Inflammatory macrophage treated with lipopolysaccharide for 1 hour (primary cell): ENCODE measurements around the gene PRPH.

Source experiments
- DNase-seq, 2 donors: peaks; one replicate each; pipeline ENCODE4 v3.0.0-alpha.2; 2020 to 2022

The PRPH gene

DNA sequence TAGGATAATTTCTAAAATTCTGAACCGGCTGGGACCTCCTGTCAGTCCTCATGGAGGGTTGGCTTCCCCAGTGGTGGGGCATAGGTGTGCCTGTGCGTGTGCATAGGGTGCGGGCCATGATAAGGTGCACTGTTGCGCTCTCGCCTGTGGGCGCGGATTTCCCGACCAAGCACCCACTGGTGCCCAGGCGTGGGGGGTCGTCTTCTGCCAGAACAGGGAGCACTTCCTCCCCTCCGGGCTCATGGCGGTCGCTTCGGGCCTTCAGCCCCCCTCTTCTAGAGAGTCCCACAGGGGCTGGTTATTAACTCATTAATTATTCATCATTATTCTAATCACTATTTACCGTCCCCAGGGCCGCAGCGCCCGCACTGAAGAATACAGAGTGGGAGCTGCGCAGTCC lies 39.3 kb downstream of the PRPH start:
- DNase-seq = no peak

DNA sequence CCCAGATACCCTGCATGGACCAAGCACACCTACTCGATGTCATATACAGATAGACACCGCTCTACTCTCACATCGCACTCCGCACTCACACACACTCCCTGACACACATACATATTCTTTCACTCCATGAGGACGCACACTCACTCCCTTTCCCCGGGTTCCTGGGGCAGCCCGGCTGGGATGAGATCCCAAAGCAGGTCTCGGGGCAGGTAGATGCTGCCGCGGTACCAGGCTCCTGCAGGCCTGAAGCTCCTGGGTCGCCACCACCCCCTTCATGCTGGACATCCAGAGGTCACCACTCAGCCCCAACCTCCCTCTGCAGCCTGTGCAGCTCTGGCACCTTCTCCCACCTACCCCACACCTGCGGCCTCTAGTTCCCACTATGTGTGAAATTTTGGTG lies 39.7 kb downstream of the PRPH start:
- no peak for DNase-seq

DNA sequence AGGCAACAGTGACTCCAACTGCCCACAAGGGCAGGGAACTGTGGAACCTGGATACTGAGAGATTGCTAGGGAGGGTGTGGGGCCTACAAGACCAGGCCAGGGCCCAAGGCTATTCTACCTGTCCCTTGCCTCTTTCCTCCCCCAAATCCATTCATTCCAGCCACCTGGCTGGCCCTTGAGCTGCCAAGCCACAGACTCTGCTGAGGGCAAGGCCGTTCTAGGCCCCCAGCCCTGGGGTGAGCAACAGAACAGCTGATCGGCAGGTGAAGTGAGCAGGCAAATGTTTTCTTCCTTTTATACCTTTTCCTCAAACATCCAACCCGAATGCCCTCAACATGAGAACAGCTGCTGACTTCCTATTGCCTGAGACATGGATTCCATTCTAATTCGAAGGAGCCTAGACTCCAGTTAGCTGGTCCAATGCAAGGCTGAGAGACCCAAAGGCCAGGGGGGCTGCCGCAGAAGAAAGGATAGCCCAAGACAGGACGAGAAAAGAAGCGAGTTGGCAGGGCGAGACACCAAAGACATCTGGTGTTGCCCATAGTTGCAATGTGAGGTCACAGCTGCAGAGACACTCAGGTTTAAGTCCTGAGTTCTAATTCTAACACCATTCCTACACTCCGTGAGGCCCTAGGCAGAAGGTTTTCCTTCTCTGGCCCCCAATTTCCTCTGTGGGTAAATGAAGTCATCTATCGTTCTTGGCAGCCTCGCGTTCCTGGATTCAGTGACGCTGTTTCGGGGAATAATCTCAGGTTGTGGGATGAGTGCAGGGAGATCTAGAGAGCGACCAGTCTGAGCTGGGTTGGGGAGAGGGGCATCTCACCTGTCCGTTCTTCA lies 40.4 kb downstream of the PRPH start:
- no peak for DNase-seq

DNA sequence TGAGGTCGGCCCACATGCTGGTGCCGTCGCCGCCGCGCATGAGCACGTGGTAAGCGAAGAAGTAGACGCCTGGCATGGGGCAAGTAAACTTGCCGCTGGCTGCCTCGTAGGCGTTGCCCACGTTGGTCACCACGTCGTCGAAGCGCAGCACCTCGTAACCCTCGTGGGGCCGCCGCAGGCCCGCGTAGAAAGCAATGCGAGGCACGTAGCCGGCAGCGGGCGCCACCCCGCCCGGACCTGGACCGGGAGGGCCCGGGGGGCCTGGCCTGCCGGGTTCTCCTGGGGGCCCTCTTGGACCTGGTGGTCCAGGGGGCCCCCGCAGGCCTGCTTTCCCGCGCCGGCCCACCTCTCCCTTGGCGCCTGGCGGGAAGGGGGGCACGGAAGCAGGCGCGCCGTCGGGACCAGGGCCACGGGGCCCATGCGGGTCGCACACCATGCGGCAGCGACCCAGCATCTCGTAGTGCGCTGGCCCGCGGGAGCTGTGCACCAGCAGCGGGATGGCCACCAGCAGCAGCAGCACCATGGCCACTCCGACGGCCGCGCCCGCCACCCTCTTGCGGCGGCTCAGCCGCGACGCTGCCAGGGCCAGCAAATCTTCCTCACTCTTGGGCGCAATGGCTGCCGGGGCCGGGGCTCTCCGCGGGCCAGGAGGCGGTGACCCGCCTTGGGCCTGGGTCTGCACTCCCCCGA lies 41.2 kb downstream of the PRPH start:
- DNase-seq = no peak

DNA sequence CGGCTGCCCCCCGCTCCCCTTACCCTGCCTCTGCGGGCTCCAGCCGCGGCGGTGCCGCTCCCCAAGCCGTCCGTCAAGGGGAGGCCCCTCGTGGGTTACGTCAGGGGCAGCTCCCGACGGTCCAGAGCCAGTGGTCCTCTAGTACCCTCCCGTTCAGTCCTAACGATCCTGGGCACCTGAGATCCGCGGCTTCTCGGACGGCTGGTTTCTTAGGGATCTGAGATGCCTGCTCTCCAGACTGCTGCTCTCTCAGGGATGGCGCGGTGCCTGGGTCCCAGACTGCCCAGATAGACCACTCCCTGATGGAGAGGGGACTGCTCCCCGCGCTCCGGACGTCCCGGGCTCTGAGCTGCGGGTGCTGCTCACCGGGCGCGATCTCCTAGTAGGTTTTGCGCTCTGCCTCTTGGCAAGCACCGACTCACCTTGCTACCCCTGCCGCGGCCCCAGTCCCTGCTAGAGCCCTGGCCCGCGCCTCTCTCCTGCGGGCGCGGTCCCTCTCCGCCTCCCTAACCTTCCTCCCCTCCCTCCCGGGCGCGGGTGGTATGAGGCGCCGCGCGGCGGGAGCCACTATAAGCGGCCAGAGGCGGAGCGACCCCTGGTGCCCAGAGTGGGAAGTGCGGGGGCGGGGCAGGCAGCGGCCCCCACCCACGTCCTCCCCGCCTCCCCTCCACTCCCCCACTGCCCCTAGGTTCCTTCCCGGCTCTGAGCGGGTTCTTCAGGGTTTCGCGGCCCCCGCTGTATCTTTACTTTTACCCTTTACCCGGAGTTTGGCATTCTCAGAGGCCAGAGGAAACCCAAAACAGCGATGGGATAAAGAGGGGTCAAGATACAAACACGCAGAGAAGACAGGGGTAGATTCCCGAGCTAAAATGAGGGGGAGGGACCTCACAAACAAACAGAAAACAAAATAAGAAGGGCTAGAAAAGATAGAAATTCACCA lies 42.0 kb downstream of the PRPH start, which contains the start of gene C1QL4:
C1QL4 (minus strand) TSS at position 544 of the 940 bp plus-strand sequence. CDS start 711 bp downstream, outside the sequence.
- DNase-seq = peak; percentile 44 to 83

DNA sequence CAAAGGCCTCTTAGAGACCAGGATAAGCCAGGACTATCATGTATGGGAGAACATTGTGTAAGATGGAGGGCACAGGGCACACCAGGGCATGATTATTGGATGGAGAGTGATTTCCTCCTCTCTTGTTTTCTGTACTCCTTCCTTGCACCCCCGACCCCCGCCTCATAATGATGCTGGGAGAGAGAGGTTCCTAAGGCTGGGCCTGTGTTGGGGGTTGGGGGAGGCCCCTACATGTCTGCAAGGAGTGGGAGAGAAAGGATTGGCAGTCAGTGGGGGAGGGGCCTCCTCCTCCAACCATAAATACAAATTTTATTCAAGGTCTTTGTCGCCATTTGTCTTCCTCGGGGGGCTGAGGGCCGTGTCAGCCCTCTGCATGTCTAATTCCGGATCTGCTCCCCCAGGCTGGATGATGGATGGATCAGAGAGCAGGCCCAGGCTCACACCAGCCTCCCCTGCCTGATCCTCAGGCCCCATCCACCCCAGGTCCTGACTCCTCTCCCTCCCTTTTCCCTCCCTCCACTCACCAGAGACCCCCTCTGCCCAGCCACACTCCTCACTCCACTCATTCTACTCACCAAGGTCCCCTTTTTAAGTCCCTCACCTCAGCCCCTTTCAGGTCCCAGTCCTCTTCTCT lies 44.0 kb downstream of the PRPH start:
- no peak for DNase-seq

DNA sequence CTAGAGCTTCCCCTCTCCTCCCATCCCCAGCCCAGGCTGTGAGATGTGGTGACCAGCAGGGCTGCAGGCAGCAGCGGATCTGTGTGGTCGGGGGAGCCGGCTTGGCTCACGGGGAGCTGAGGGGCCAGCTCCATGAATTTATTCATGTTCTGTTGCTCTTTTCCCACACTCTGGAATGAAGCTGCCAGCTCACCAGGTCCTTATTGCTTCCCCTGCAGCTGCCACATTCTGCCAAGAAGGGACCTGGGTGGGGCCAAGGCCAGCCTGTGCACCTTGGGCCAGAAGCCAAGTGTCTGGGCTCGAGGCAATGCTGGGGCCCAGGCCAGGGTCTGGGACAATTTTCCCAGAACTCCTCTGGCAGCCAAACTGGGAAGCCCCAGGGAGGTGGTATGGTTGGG lies 44.5 kb downstream of the PRPH start:
- DNase-seq = no peak

DNA sequence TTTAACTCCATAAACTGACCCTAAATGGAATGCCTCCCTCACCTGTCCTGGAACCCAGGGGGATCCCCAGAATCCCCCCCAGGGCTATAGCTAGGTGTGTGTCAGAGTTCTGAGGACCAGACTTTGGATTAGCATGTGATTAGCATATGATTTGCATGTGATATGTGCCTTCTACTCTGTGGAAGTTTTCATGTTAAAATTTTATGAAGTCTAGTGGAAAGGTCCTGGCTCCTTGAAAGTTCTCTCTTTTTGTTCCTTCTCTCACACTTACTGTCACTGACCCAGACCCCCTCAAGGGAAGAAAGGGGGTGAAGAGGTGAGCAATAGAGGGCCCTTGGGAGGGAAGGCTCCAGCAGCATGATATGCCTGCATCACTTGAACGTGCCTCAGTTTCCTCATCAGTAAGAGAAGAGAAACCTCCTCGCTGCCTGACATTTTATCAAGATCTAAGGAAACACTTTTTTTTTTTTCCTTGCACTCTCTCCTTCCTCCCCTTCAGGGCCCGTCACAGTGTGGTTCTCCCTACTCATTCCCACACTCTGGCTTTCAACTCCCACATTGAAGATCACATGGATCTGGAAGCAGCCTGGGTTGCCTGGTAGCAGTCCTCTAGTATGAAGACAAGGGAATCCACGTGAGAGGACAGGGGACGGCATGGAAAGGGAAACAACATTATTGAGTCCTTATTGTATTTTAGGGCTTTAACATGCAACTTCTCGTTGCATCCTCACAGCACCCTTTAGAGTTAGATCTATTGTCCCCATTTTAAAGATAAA lies 45.3 kb downstream of the PRPH start:
- DNase-seq = no peak

DNA sequence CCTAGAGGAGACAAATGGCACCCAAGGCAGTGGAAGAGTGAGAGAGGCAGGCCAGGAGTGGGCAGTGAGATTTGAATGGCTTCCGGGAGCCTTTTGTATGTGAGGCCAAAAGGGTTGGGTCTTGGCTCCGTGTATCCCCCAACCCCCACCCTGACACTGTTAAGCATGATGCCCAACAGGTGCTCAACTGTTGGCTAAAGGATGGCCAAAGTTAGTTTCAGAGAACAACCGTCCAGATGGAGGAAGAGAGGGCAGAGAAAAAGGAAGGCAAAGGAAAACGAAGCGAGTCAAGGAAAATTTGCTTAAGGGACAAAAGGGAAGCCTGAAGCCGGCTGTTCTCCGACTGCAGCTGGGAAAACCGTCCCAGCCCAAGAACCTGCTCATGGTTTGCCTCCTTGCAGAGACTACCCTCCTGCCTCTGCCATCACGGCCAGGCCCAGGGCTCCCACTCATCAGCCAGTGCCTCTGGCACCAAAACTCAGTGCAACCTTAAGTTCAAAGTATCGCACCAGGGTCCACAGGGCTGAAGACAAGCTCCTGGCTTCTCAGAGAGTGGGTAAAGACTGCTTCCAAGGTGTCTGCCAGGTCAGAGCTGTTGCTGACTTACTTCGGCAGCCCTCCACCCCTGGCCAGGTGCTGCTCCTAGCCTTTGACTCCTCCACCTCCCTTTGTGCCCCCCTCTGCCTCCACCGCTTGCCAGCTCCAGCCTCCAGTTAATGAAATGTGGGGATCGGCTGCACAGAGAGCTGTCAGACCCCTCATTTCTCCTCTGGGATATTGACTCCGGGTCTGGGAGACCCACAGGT lies 46.2 kb downstream of the PRPH start:
- DNase-seq = no peak

DNA sequence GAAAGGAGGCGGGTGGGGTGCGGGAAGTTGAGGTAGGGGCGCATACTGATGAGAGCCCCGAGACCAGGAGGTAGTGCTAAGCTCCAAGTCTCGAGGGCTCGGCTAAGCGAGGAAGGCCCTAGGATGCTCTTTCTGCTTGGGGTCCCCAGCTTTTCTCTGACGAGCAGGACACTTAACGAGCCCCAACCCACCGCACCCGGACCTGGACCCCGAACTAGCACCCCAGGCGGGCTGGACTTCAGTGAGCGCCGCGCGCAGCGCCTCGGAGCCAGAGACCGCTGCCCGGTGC lies 46.8 kb downstream of the PRPH start:
- DNase-seq = no peak

DNA sequence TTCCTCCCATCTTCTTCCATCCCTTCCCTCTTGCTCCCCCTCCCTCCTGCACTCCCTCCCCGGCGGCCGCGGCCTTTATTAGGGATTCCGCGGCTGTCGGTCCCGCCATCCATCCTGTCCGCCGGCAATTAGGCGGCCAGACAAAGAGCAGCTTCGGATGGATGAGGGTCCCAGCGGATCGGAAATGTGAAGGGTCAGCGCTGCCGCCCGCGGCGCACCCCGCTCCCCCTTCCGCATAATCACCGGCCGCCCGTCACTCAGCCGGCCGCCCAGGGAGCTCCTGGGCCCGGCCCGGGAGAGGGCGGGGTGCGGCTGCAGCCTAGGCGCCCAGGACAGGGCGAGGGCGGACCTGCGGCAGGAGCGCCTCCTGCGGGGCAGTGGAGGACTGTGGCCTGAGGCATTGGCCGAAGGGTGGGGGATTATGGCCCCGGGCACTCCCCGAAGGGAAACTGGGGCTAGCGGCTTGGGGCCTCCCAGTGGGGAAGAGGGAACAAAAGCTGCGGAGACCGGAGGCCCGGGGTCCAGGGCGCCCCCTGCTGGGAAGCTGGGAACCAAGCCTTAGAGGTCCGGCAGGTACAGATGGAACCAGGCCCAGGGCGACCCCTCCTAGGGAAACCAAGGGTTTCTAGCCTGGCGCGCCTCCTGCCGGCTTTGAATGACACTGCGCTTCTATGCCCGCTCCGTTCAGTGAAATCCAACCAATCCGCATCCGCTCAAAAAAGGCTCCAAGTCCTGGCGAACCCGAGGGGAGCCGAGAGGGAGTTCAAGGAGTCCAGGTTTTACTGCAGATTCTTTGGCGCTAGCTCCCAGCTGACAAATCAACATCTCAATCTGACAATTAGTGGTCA lies 47.3 kb downstream of the PRPH start:
- DNase-seq = peak; percentile 45 to 80

DNA sequence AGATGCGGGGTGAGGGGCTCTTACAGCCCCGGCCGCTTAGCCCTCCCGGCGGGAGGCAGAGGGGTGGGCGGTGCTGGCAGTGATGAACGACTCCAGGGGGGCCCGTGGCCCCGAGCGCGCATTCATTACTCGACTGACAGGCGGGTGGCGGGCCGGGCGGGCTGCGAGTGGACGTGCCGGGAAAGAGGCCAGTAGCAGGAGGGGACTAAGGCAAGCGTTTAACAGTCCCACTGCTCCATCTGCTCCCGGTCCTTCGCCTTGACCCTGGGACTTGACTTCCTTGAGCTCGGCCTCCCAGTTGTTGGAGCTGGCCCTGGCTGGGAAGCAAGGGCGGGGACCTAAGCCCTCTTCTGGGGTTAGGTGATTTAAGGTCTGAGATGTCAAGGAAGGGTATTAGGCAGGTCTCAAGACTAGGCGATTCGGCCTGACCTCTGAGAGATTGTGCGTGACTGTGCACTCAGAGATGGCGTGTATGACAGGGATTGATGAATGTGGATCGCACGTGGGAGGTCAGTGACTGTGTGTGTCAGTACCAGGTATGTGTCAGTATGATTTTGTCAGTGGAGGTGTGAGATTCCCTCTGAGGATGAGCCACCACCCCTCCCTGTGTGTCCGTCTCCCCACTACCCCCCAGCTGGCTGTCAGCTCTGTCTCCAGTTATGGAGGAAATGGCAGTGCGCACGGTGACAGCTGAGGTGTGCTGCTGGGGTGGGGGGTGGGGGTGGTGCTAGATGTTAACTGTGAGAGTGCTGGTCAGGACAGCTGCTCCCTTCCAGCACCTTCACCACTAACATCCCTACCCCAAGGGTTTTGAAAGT lies 48.2 kb downstream of the PRPH start:
- DNase-seq = no peak

DNA sequence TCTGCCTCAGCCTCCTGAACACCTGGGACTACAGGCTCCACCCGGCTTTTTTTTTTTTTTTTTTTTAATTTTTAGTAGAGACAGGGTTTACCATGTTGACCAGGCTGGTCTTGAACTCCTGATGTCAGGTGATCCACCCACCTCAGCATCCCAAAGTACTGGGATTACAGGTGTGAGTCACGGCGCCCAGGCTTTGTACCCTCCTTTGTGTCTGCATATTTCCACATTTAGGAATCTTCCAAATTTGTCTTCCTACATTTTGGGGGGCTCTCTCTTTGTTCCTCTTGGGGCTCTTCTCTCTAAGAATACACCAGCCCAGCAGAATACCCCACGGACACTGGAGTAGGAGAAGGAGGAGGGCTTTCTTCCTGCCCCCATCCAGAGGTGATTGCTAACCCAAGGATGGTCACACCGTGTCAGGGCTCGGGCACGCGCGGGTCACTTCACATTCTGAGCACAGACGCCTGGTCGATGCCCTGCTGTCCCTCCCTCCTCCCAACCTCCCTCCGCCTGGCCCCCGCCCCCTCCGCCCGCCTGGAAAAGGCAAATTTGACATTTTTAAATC lies 49.6 kb downstream of the PRPH start:
- no peak for DNase-seq

DNA sequence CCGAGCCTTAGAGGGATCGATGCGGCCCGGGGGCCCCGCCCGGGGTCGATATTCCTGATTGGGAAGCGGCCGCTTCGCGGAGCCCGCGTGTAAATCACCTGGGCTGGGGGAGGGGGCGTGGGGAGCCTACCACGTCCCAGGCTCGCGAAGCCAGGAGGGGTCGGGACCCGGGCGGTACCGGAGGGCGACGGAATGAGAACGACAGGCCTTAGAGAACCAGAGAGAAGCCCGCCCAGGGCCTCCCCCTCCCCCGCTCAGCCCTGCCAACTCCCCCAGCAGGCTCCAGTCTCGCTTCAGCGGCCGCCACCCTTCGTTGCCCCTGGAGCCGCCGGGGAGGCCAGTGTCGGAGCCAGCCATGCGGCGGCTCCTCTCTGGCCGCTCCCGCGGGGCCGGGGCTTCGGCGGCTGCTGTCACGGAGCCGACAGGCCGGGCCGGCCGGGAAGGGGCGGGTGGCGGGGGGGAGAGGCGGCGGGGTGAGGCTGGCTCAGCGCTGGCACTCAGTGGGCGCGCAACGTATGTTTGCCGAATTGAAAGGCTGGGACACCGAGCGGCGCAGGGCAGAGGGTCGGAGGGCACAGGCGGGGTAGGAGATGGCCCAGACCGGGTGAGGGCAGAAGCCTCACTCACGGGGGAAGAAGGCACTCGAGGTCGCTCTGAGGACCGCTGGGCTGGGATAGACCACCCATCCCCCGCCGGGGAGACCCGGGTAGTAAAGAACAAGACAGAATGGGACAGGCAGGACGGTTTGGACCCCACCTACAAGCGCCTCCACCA lies 50.3 kb downstream of the PRPH start:
- DNase-seq = no peak

DNA sequence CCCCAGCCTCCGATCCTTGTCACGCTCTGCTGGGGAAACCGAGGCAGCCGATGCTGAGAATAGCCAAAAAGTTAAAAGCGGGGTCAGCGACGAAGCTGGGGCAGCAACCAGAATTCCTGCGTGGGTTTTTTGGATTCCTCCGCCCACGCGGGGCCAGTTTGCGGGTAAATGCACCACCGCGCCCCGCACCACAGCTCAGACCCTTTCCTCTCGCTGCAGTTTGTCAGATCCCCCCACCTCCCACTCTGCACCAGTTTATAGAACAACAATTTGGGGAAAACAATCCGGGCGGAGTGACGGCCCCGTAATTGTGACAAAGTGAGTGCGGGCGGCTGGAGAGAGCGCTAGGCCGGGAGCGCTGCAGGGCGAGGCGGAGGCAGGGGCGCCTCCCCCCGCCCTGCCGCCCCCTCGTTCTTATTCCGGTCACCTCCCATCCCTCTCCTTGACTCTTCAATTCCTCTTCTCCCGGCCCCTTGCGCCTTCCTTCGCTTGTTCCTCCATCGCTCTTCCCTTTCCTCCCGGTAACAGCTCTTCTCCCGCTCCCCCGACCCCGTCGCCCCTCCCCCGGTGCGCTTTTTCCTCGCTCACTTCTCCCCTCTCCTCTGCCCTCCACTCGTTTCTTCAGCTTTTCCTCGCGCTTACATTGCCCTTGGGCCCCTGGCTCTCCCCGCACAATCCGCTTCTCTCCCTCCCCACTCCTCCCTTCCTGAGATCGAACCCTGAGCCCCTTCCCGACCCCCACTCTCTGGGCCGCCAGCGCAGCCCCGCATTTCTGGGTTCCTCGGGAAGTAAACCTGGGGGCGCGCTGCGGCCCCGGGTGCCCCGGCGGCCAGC lies 51.1 kb downstream of the PRPH start:
- no peak for DNase-seq

DNA sequence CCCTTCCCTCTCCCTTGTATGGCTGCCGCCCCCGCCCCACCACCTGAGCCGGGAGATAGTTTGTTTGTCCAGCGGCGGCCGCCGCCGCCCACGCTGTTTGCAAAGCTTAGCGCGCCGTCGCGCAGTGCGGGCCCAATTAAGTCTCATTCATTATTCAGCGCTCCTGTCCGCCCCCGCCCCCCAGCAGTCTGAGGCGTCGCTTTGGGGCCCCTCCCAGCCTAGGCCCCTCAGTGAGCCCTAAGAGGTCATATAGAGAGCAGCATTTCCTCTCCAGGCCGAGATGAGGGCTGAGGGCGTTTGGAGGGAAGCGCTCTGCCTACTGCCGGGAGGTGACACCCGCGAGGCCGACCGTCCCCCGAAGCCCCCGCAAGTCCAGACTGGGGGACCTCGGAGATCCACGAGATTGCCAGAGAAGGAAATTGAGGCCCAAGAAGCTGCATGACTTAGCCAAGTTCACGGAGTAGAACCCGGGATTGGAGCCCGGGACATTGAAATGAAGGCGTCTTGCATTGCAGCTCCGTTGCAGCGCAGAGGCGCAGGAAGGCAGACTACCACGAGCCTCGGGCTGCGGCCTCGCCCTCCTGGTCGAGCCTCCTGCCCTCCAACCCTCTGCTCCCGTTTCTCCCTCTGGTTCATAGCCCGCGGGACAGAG lies 51.8 kb downstream of the PRPH start, which contains the start of gene DNAJC22:
DNAJC22 (plus strand) TSS at position 230 of the 652 bp plus-strand sequence. CDS start 1,985 bp downstream, outside the sequence.
- DNase-seq = no peak
